IMR-90 (cell line): ENCODE data around the gene KIF25. TPM values are rescaled to one million over a fixed set of nuclear protein-coding genes. Genes with fewer than 3 reads are reported as not detected.

Experiments
- ATAC-seq: fragments of 200-7000 bp; cut with Tn5 transposase; 2 replicates; pipeline ENCODE4 v1.9.1; 2020; ENCODE audit warnings: low read depth, mild to moderate bottlenecking, moderate library complexity
- BruUV-seq: library from RNA; stranded (reverse); fragments of 400-500 nt; replicated peaks from 2 replicates; lab custom pipeline; 2021; lab: Mats Ljungman, UMichigan
- CTCF ChIA-PET: fragments of 300-600 bp; formaldehyde crosslinking; extraction: SDS; loops from one replicate; lab custom pipeline; 2021; ENCODE audit warnings: antibody characterized with exemption; lab: Yijun Ruan, JAX
- POLR2A ChIA-PET: fragments of 300-600 bp; sonication (Branson Sonifier 250); formaldehyde crosslinking; loops from one replicate; lab custom pipeline; 2022; ENCODE audit warnings: antibody characterized with exemption; ENCODE audit not compliant: unreplicated experiment; lab: Charles Lee
- DNase-seq: peaks from one replicate; pipeline ENCODE4 v3.0.0; 2013
- H2AFZ ChIP-seq: replicated peaks from 2 replicates; pipeline ENCODE3; 2013; ENCODE audit warnings: low read length, mild to moderate bottlenecking; ENCODE audit not compliant: poor library complexity
- H2AK5ac ChIP-seq: 2 replicates; pipeline ENCODE4 v1.6.1; 2013; ENCODE audit warnings: low read depth, low read length, inconsistent platforms
- H2AK9ac ChIP-seq: replicated peaks from 2 replicates; pipeline ENCODE3; 2013; ENCODE audit warnings: mild to moderate bottlenecking, low read depth, low read length, moderate library complexity; ENCODE audit not compliant: poor library complexity
- H2BK120ac ChIP-seq: 2 replicates; pipeline ENCODE4 v1.6.1; 2013; ENCODE audit warnings: low read depth, low read length, inconsistent platforms
- H2BK15ac ChIP-seq: 3 replicates; pipeline ENCODE4 v1.6.1; 2013; ENCODE audit warnings: low read depth, low read length, inconsistent platforms
- H2BK20ac ChIP-seq: 2 replicates; pipeline ENCODE4 v1.6.1; 2013; ENCODE audit warnings: low read depth, mild to moderate bottlenecking, inconsistent platforms, low read length, moderate library complexity
- H2BK5ac ChIP-seq: 2 replicates; pipeline ENCODE4 v1.6.1; 2013; ENCODE audit warnings: mild to moderate bottlenecking, low read depth, low read length, inconsistent platforms; ENCODE audit not compliant: poor library complexity, severe bottlenecking
- H3K14ac ChIP-seq: replicated peaks from 2 replicates; pipeline ENCODE4 v1.6.1; 2013; ENCODE audit warnings: low read depth, low read length, inconsistent platforms
- H3K18ac ChIP-seq: 2 replicates; pipeline ENCODE4 v1.6.1; 2013; ENCODE audit warnings: low read depth, low read length, control low read depth
- H3K23ac ChIP-seq: 2 replicates; pipeline ENCODE4 v1.6.1; 2013; ENCODE audit warnings: low read depth, low read length, inconsistent platforms
- H3K27ac ChIP-seq: 2 replicates; pipeline ENCODE4 v1.5.1; 2013; ENCODE audit warnings: mild to moderate bottlenecking, control low read depth, low read length; ENCODE audit not compliant: insufficient read depth
- H3K27me3 ChIP-seq: 2 replicates; pipeline ENCODE4 v1.6.1; 2013; ENCODE audit warnings: low read length; ENCODE audit not compliant: control insufficient read depth, insufficient read depth
- H3K36me3 ChIP-seq: 2 replicates; pipeline ENCODE4 v1.6.1; 2013; ENCODE audit warnings: low read length, mixed read lengths; ENCODE audit not compliant: control insufficient read depth, insufficient read depth
- H3K4ac ChIP-seq: 2 replicates; pipeline ENCODE4 v1.6.1; 2013; ENCODE audit warnings: low read depth, low read length, inconsistent platforms
- H3K4me1 ChIP-seq: 2 replicates; pipeline ENCODE4 v1.6.1; 2013; ENCODE audit warnings: low read length, mixed read lengths; ENCODE audit not compliant: control insufficient read depth, insufficient read depth
- H3K4me2 ChIP-seq: 2 replicates; pipeline ENCODE4 v1.6.1; 2013; ENCODE audit warnings: low read depth, mild to moderate bottlenecking, control low read depth, low read length, moderate library complexity
- H3K4me3 ChIP-seq: 2 replicates; pipeline ENCODE4 v1.5.1; 2013; ENCODE audit warnings: low read depth, mild to moderate bottlenecking, control low read depth, low read length, moderate library complexity; ENCODE audit not compliant: insufficient read depth
- H3K56ac ChIP-seq: 2 replicates; pipeline ENCODE4 v1.6.1; 2013; ENCODE audit warnings: low read length, inconsistent platforms; ENCODE audit not compliant: insufficient read depth; ENCODE audit errors: extremely low read depth
- H3K79me1 ChIP-seq, 2 experiments: 2 replicates each; pipeline ENCODE4 v1.6.1; 2013; ENCODE audit warnings: low read length in 2 of 2, inconsistent platforms in 1 of 2, low read depth in 1 of 2
- H3K9ac ChIP-seq: 2 replicates; pipeline ENCODE4 v1.6.1; 2013; ENCODE audit warnings: low read depth, low read length, control low read depth
- H3K9me1 ChIP-seq: 2 replicates; pipeline ENCODE4 v1.6.1; 2013; ENCODE audit warnings: low read length, inconsistent platforms; ENCODE audit not compliant: insufficient read depth
- H3K9me3 ChIP-seq: 2 replicates; pipeline ENCODE4 v1.6.1; 2013; ENCODE audit warnings: low read length; ENCODE audit not compliant: control insufficient read depth, insufficient read depth
- H4K20me1 ChIP-seq: 2 replicates; pipeline ENCODE4 v1.6.1; 2013; ENCODE audit warnings: low read length, inconsistent platforms; ENCODE audit not compliant: insufficient read depth
- H4K5ac ChIP-seq: 2 replicates; pipeline ENCODE4 v1.6.1; 2013; ENCODE audit warnings: mild to moderate bottlenecking, low read depth, low read length, control low read depth
- H4K8ac ChIP-seq, 2 experiments: 2 replicates each; pipeline ENCODE4 v1.6.1; 2013; ENCODE audit warnings: low read depth in 2 of 2, low read length in 2 of 2, control low read depth in 1 of 2, inconsistent platforms in 1 of 2
- H4K91ac ChIP-seq: 2 replicates; pipeline ENCODE4 v1.6.1; 2013; ENCODE audit warnings: low read depth, low read length, inconsistent platforms; ENCODE audit not compliant: insufficient read depth
- BHLHE40 ChIP-seq: fragments of 150-350 bp; IDR thresholded peaks from 2 replicates; pipeline ENCODE4 v1.6.1; 2016; ENCODE audit warnings: mild to moderate bottlenecking, low read depth, low read length
- CEBPB ChIP-seq: IDR thresholded peaks from 2 replicates; pipeline ENCODE4 v1.6.1; 2012; ENCODE audit warnings: low read depth, low read length, improper control_type of control experiment
- CHD1 ChIP-seq: IDR thresholded peaks from 2 replicates; pipeline ENCODE4 v1.6.1; 2012; ENCODE audit warnings: low read depth, low read length, improper control_type of control experiment
- MAFK ChIP-seq: IDR thresholded peaks from 2 replicates; pipeline ENCODE4 v1.6.1; 2012; ENCODE audit warnings: low read depth, low read length, improper control_type of control experiment
- NFE2L2 ChIP-seq: fragments of 150-350 bp; IDR thresholded peaks from 2 replicates; pipeline ENCODE4 v1.6.1; 2016; ENCODE audit warnings: low read depth, mild to moderate bottlenecking, low read length
- POLR2A ChIP-seq: IDR thresholded peaks from 2 replicates; pipeline ENCODE4 v1.6.1; 2012; ENCODE audit warnings: mild to moderate bottlenecking, low read depth, low read length
- RAD21 ChIP-seq: IDR thresholded peaks from 2 replicates; pipeline ENCODE4 v1.6.1; 2012; ENCODE audit warnings: low read length, improper control_type of control experiment
- RCOR1 ChIP-seq: IDR thresholded peaks from 2 replicates; pipeline ENCODE4 v1.6.1; 2012; ENCODE audit warnings: mild to moderate bottlenecking, low read length, improper control_type of control experiment; ENCODE audit not compliant: insufficient replicate concordance
- RFX5 ChIP-seq: IDR thresholded peaks from 2 replicates; pipeline ENCODE4 v1.8.0; 2012; ENCODE audit warnings: low read depth, mild to moderate bottlenecking, low read length, moderate library complexity
- SMC3 ChIP-seq: fragments of 150-350 bp; IDR thresholded peaks from 2 replicates; pipeline ENCODE4 v1.6.1; 2016; ENCODE audit warnings: low read depth, mild to moderate bottlenecking, antibody characterized with exemption, low read length, moderate library complexity
- WGBS, 2 experiments: methylation state at CpG; one replicate each; pipeline versions ENCODE4 v1.1.5 to v1.1.7; 2013; ENCODE audit warnings: missing lambda C conversion rate in 2 of 2; ENCODE audit not compliant: insufficient read length in 1 of 2; ENCODE audit errors: extremely low coverage in 2 of 2; 5-methylcytosine and 5-hydroxymethylcytosine counted together
- dilution Hi-C: fragments of 300-500 bp; cut with HindIII; formaldehyde crosslinking; loops from one replicate; pipeline ENCODE4 v1.14.3; 2018; ENCODE audit warnings: low sequenced_read_pairs; ENCODE audit not compliant: unreplicated experiment
- in situ Hi-C: fragments of 300-500 bp; cut with MboI; formaldehyde crosslinking; loops from 3 replicates; pipeline ENCODE4 v1.14.3; 2019; ENCODE audit warnings: low sequenced_read_pairs, inconsistent platforms, mixed read lengths
- intact Hi-C: fragments of 100-400 bp; cut with micrococcal nuclease; formaldehyde crosslinking; loops from 2 replicates; pipeline ENCODE4 v1.10.0; 2022
- polyA plus RNA-seq, 3 experiments: library from polyadenylated mRNA; depleted of rRNA; stranded (reverse); fragments of >200 nt; gene quantifications; 2 replicates each; pipeline ENCODE4 v1.2.3, GENCODE V29; 2012; ENCODE audit warnings: low replicate concordance in 1 of 3
- total RNA-seq: library from RNA; depleted of rRNA; stranded (reverse); fragments of >200 nt; gene quantifications from 2 replicates; pipeline ENCODE4 v1.2.3, GENCODE V29; 2012
- TF ChIP-seq, protein P1 (sequence below): conservative IDR thresholded peaks from 2 replicates; pipeline ENCODE4 v1.5.1; 2012; ENCODE audit warnings: mild to moderate bottlenecking, low read depth, low read length, improper control_type of control experiment

Gene KIF25
- total and polyA plus RNA-seq, 2 of the 4 experiments (the other 2 are of a cell fraction), result not detected

DNA sequence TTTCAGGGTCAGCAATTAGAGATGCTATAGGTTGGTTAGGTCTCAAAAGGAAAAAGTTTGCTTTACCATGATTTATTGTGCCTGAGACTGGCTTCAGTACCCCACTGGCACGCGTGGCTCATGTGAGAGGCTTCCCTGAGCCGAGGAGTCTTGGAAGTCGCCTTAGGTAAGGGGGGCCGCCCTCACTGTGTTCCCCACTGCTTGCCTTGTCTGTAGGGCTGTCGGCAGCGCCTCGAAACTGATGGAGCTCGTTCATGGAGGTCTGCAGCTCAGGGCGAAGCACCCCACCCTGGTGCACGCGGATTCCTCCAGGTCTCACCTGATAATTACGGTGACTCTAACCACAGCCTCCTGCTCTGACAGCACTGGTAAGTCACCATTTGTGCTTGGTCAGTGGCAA, 42.4 kb downstream of the KIF25 start:
- POLR2A ChIA-PET, result no interaction called here

More for the DNA sequence above, 42.4 kb downstream of the KIF25 start:
- H3K36me3 ChIP-seq, result no peaks in the 10 kb centered on the region
- DNase-seq (no peak), ATAC-seq (no peak)
- no peak overlapping the region for H4K8ac ChIP-seq
- no peaks in the 10 kb centered on the region for H4K20me1 ChIP-seq
- H3K23ac ChIP-seq, result no peak overlapping the region
- H2BK15ac ChIP-seq, result no peak overlapping the region
- H3K4ac ChIP-seq, result no peak overlapping the region
- no peaks in the 10 kb centered on the region for H3K79me1 ChIP-seq
- H3K27me3 ChIP-seq, result no peaks in the 10 kb centered on the region
- in situ Hi-C loops (no loop called here), intact Hi-C loops (loop anchor here (10.0 kb wide), 2 partner anchors 85 to 215 kb away; partner anchors contain the start of gene AFDN), dilution Hi-C loops (no loop called here)
- no peak overlapping the region for H3K27ac ChIP-seq
- TF ChIP-seq, protein P1, sequence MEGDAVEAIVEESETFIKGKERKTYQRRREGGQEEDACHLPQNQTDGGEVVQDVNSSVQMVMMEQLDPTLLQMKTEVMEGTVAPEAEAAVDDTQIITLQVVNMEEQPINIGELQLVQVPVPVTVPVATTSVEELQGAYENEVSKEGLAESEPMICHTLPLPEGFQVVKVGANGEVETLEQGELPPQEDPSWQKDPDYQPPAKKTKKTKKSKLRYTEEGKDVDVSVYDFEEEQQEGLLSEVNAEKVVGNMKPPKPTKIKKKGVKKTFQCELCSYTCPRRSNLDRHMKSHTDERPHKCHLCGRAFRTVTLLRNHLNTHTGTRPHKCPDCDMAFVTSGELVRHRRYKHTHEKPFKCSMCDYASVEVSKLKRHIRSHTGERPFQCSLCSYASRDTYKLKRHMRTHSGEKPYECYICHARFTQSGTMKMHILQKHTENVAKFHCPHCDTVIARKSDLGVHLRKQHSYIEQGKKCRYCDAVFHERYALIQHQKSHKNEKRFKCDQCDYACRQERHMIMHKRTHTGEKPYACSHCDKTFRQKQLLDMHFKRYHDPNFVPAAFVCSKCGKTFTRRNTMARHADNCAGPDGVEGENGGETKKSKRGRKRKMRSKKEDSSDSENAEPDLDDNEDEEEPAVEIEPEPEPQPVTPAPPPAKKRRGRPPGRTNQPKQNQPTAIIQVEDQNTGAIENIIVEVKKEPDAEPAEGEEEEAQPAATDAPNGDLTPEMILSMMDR, result no peak
- TF ChIP-seq CEBPB (no peak), RAD21 (no peak), BHLHE40 (no peak), RFX5 (no peak), RCOR1 (no peak), POLR2A (no peak), NFE2L2 (no peak), SMC3 (no peak), CHD1 (no peak), MAFK (no peak)
- no peaks in the 10 kb centered on the region for H3K9me1 ChIP-seq
- H2AK9ac ChIP-seq, result no peak overlapping the region
- CTCF ChIA-PET, result no interaction called here
- no peak overlapping the region for H4K91ac ChIP-seq
- H3K4me2 ChIP-seq, result no peak overlapping the region
- no TSS peak for BruUV-seq
- no peak overlapping the region for H3K14ac ChIP-seq
- no peak overlapping the region for H2BK5ac ChIP-seq
- WGBS, 2 experiments, result 80% methylated on average over 4 of the region's 13 CpGs; no CpG with 5 or more reads in 1 of the 2 experiments
- no peak overlapping the region for H2AFZ ChIP-seq
- no peak overlapping the region for H3K56ac ChIP-seq
- H3K9ac ChIP-seq, result no peak overlapping the region
- peaks cover 4% of the 10 kb centered on the region; the same call in 1 of the 2 replicates for H3K4me1 ChIP-seq
- no peak overlapping the region for H2BK120ac ChIP-seq
- H2BK20ac ChIP-seq, result no peak overlapping the region
- peaks cover 3% of the 10 kb centered on the region; the same call in 1 of the 2 replicates for H3K9me3 ChIP-seq
- H2AK5ac ChIP-seq, result no peak overlapping the region
- no peak overlapping the region for H3K18ac ChIP-seq
- H3K4me3 ChIP-seq, result no peak overlapping the region
- no peak overlapping the region for H4K5ac ChIP-seq
